Stimulated activated CD8-positive, alpha-beta memory T cell treated with anti-CD3 and anti-CD28 coated beads, Interleukin-15, amount 100 ng/mL, for 1 hour (primary cell): ENCODE results near the gene BCR.
"Not testable (repeated sequence)": the region's sequence is repeated elsewhere in the genome, so short reads cannot be mapped to it uniquely, and the experiment has no call there.

ENCODE experiments used
- DNase-seq: peaks from one replicate; pipeline ENCODE4 v3.0.0-alpha.2; 2020; ENCODE audit warnings: low read depth

BCR gene

GRCh38 chr22:23180301-23180892 lies at the start of gene BCR:
BCR (plus strand) TSS chr22:23180509; CDS start chr22:23180961, 452 bp downstream.
- peak; percentile 17 for DNase-seq

- no peak for DNase-seq
Observed at GRCh38 chr22:23130697-23131096, 49.6 kb upstream of the BCR start.

GRCh38 chr22:23131931-23132330 lies 48.4 kb upstream of the BCR start:
- no peak for DNase-seq

- no peak for DNase-seq
Observed at GRCh38 chr22:23132376-23133091, 47.8 kb upstream of the BCR start.

DNA sequence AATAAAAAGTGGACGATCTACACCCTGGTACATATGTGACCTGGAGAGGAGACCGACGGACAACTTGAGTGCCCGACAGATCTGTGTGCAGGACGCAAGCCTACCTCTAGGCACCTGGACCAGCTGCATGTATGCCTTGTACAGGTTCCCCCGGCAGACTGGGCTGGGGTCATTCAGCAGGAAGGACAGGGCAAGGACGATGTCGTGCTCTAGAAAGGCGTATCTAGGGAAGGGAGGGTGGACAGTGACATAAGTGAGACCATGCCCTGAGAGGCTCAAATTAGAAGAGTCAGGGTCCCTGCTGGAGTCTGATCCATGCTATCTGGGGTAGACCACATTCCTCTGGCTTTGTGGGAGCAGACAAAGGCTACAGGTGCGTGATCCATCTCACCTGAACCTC lies 46.4 kb upstream of the BCR start:
- DNase-seq = no peak

GRCh38 chr22:23136991-23137390 lies 43.3 kb upstream of the BCR start:
- not testable (repeated sequence) for DNase-seq

- no peak for DNase-seq
Observed at GRCh38 chr22:23137468-23137867, 42.8 kb upstream of the BCR start.

DNA sequence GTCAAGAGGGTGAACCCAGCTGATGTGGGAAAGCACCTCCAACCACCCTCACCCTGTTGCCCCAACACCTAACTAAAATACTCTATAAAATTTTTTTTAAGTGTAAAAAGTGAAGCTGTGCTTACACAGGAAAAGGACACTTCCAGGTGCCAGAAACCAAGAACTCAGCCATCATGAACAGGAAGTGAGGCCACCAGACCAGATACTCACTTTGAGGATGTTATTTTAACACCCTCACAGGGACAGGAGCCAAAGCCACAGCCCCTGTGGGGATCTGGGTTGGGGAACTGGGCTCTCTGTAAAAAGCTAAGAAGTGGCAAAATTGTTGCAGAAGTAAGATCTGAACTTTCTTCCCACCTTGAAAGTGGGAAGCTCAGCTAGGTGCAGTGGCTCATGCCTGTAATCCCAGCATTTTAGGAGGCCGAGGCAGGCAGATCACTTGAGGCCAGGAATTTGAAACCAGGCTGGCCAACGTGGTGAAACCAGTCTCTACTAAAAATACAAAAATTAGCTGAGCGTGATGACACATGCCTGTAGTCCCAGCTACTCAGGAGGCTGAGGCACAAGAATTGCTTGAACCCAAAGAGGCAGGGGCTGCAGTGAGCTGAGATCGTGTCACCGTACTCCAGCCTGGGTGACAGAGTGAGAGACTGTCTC lies 42.3 kb upstream of the BCR start:
- peak; percentile 24 for DNase-seq

- no peak for DNase-seq
Observed at GRCh38 chr22:23138584-23139435, 41.5 kb upstream of the BCR start.

GRCh38 chr22:23140385-23140784 lies 39.9 kb upstream of the BCR start:
- DNase-seq = no peak

GRCh38 chr22:23142546-23143105 lies 37.7 kb upstream of the BCR start:
- no peak for DNase-seq

- DNase-seq = no peak
Observed at GRCh38 chr22:23143119-23143518, 37.2 kb upstream of the BCR start.

- no peak for DNase-seq
Observed at GRCh38 chr22:23144432-23144831, 35.9 kb upstream of the BCR start.

- peak; percentile 75 for DNase-seq
Observed at GRCh38 chr22:23144932-23145877, 35.1 kb upstream of the BCR start, which contains the start of gene RAB36. RAB36 (plus strand) TSS chr22:23145477; CDS start chr22:23146617, 1,140 bp downstream.

- DNase-seq = no peak
Observed at GRCh38 chr22:23145878-23146470, 34.3 kb upstream of the BCR start.

GRCh38 chr22:23146478-23147205 lies 33.7 kb upstream of the BCR start:
- DNase-seq = no peak

- no peak for DNase-seq
Observed at GRCh38 chr22:23147617-23148387, 32.5 kb upstream of the BCR start.

DNA sequence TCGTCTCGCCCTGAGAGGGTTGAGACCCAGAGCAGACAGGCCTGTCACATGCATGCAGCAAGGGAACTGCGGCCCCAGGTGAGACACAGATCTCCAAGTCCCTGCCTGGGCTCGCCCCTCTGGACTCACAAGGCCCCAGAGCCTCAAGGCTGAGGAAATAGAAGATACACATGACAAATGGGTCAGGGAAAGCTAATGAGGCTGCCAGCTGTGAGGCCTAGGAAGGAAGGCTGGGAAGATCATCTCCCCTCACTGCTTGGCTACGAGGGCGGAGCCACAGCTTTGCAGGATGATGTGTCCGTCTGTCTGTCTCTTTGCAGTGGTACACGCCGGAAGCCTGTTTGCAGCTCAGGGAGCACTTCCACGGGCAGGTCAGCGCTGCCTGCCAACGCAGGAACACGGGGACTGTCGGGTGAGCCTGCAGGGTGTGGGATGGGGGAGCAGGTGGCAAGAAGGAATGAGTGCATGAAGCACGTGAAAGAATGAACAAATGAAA lies 30.5 kb upstream of the BCR start:
- DNase-seq = no peak

DNA sequence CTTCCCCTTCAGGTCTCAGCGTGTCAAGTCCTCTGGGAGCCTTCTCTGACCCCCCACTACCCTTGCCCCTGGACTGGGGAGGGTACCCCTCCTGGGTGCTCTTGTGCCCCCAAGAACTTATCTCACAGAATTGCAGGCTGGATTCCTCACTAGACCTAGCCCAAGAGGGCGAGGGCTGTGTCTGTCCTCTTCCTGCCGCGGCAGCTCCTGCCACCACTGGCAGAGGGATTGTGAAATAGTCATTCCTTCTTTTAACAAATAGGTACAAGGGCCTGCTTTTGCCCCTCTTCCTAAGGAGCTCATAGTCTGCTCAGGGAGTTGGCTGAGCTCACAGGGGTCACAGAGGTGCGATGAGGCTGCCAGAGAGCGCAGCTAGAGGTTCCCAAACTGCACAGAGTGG lies 29.5 kb upstream of the BCR start:
- no peak for DNase-seq
